ENCODE data around the gene GTPBP1.

The GTPBP1 gene

GRCh38 chr22:38773363-38773946, 67.7 kb downstream of the GTPBP1 start:
- H3K4me1 Mint-ChIP-seq, result peaks cover 31% of the 10 kb centered on the region
- H3K9me3 Mint-ChIP-seq, result no peaks in the 10 kb centered on the region
- no peak overlapping the region for H3K27ac Mint-ChIP-seq
- H3K36me3 Mint-ChIP-seq (ENCODE audit: low read depth), result peaks cover 3% of the 10 kb centered on the region
- H3K4me3 Mint-ChIP-seq, result no peak overlapping the region
- no peak for TF ChIP-seq CTCF (IDR thresholded peaks at IDR 0.05)
- H3K27me3 Mint-ChIP-seq (ENCODE audit: low read depth, poor library complexity), result peaks cover 6% of the 10 kb centered on the region
- DNase-seq, result no peak

- no peak overlapping the region for H3K27ac Mint-ChIP-seq
- H3K4me1 Mint-ChIP-seq, result peaks cover 26% of the 10 kb centered on the region
- H3K36me3 Mint-ChIP-seq (ENCODE audit: low read depth), result peaks cover 12% of the 10 kb centered on the region
These were observed 68.9 kb downstream of the GTPBP1 start for GRCh38 chr22:38774496-38775166.

GRCh38 chr22:38775656-38776055, 69.9 kb downstream of the GTPBP1 start:
- TF ChIP-seq CTCF (IDR thresholded peaks at IDR 0.05), result no peak
- no peak for DNase-seq
- Mint-ChIP-seq H3K27me3 (ENCODE audit: low read depth, poor library complexity) (peaks cover 5% of the 10 kb centered on the region), H3K4me3 (no peak overlapping the region), H3K36me3 (ENCODE audit: low read depth) (peaks cover 14% of the 10 kb centered on the region), H3K4me1 (peaks cover 25% of the 10 kb centered on the region), H3K27ac (peak overlapping the region; percentile 83), H3K9me3 (no peaks in the 10 kb centered on the region)

More at GRCh38 chr22:38774496-38775166, 68.9 kb downstream of the GTPBP1 start:
- Mint-ChIP-seq H3K4me3 (no peak overlapping the region), H3K9me3 (no peaks in the 10 kb centered on the region), H3K27me3 (ENCODE audit: low read depth, poor library complexity) (peaks cover 6% of the 10 kb centered on the region)
- no peak for TF ChIP-seq CTCF (IDR thresholded peaks at IDR 0.05)
- DNase-seq, result no peak

GRCh38 chr22:38776086-38776485, 70.3 kb downstream of the GTPBP1 start:
- H3K4me3 Mint-ChIP-seq, result no peak overlapping the region

GRCh38 chr22:38777087-38777671, 71.4 kb downstream of the GTPBP1 start:
- no peak for DNase-seq
- Mint-ChIP-seq H3K36me3 (ENCODE audit: low read depth) (peaks cover 23% of the 10 kb centered on the region), H3K4me3 (no peak overlapping the region), H3K27me3 (ENCODE audit: low read depth, poor library complexity) (peaks cover 3% of the 10 kb centered on the region), H3K27ac (peak overlapping the region; percentile 79), H3K9me3 (no peaks in the 10 kb centered on the region), H3K4me1 (peaks cover 22% of the 10 kb centered on the region)
- TF ChIP-seq CTCF (IDR thresholded peaks at IDR 0.05), result no peak

More at GRCh38 chr22:38776086-38776485, 70.3 kb downstream of the GTPBP1 start:
- Mint-ChIP-seq H3K27ac (no peak overlapping the region), H3K4me1 (peaks cover 21% of the 10 kb centered on the region), H3K27me3 (ENCODE audit: low read depth, poor library complexity) (peaks cover 3% of the 10 kb centered on the region), H3K9me3 (no peaks in the 10 kb centered on the region), H3K36me3 (ENCODE audit: low read depth) (peaks cover 14% of the 10 kb centered on the region)
- TF ChIP-seq CTCF (IDR thresholded peaks at IDR 0.05), result no peak
- no peak for DNase-seq

Measured in nephron progenitor cell (in vitro differentiated cells).